HL-60 (cell line): ENCODE measurements around the gene CXXC5.
"Not testable (repeated sequence)": the region's sequence is repeated elsewhere in the genome, so short reads cannot be mapped to it uniquely, and the experiment has no call there.

Experiments used
- DNase-seq, 2 experiments: peaks; one replicate each; pipeline ENCODE4 v3.0.0-alpha.2; 2010 to 2020; ENCODE audit warnings: low read depth in 1 of 2, low spot score in 1 of 2
- H3K27ac ChIP-seq: fragments of 250-450 bp; sonication (Bioruptor Pico); replicated peaks from 2 replicates; pipeline ENCODE4 v1.5.1; 2020; ENCODE audit warnings: mild to moderate bottlenecking, moderate library complexity
- H3K27me3 ChIP-seq: fragments of 250-450 bp; sonication (Bioruptor Pico); 2 replicates; pipeline ENCODE4 v1.5.1; 2021; ENCODE audit warnings: mild to moderate bottlenecking, moderate library complexity; ENCODE audit not compliant: insufficient read depth, poor library complexity, severe bottlenecking
- H3K4me3 ChIP-seq: replicated peaks from 2 replicates; pipeline ENCODE4 v1.5.1; 2011; ENCODE audit warnings: mild to moderate bottlenecking, control low read depth, low read length; ENCODE audit not compliant: insufficient read depth
- CTCF ChIP-seq: IDR thresholded peaks from one replicate; pipeline ENCODE4 v1.5.1; 2011; ENCODE audit warnings: low read length, control low read depth, inconsistent platforms; ENCODE audit not compliant: insufficient read depth
- GABPA ChIP-seq: IDR thresholded peaks from 2 replicates; pipeline ENCODE4 v1.6.1; 2012; ENCODE audit warnings: low read depth
- POLR2AphosphoS5 ChIP-seq: IDR thresholded peaks from 2 replicates; pipeline ENCODE4 v1.6.1; 2012; ENCODE audit warnings: low read depth
- REST ChIP-seq: IDR thresholded peaks from 2 replicates; pipeline ENCODE4 v1.6.1; 2012; ENCODE audit warnings: low read depth; ENCODE audit not compliant: insufficient replicate concordance
- SPI1 ChIP-seq: IDR thresholded peaks from 2 replicates; pipeline ENCODE4 v1.6.1; 2012; ENCODE audit warnings: low read depth, mild to moderate bottlenecking, borderline replicate concordance

The CXXC5 gene

GRCh38 chr5:139605887-139606286 lies 42.3 kb upstream of the CXXC5 start:
- H3K27me3 ChIP-seq = no peaks in the 10 kb centered on the region
- H3K4me3 ChIP-seq = no peak overlapping the region
- no peak overlapping the region for H3K27ac ChIP-seq
- TF ChIP-seq POLR2AphosphoS5 = no peak
- TF ChIP-seq GABPA = no peak
- TF ChIP-seq CTCF = no peak
- no peak for TF ChIP-seq REST
- TF ChIP-seq SPI1 = no peak
- DNase-seq = no peak

GRCh38 chr5:139611703-139612584 lies 36.2 kb upstream of the CXXC5 start:
- no peak overlapping the region for H3K27ac ChIP-seq
- DNase-seq = no peak
- TF ChIP-seq REST (no peak), CTCF (no peak), SPI1 (no peak), POLR2AphosphoS5 (no peak), GABPA (no peak)
- no peaks in the 10 kb centered on the region for H3K27me3 ChIP-seq
- no peak overlapping the region for H3K4me3 ChIP-seq

- Histone ChIP-seq H3K4me3 (no peak overlapping the region), H3K27me3 (no peaks in the 10 kb centered on the region), H3K27ac (no peak overlapping the region)
- no peak for DNase-seq
- TF ChIP-seq SPI1 = no peak
These were observed 28.3 kb upstream of the CXXC5 start for GRCh38 chr5:139619861-139620260.

- not testable (repeated sequence) for H3K27me3 ChIP-seq, H3K4me3 ChIP-seq, H3K27ac ChIP-seq, DNase-seq
These were observed 22.8 kb upstream of the CXXC5 start for GRCh38 chr5:139625398-139625797.

GRCh38 chr5:139630855-139631254 lies 17.3 kb upstream of the CXXC5 start:
- no peak overlapping the region for H3K27ac ChIP-seq
- DNase-seq = no peak

More at GRCh38 chr5:139630855-139631254, 17.3 kb upstream of the CXXC5 start:
- Histone ChIP-seq H3K27me3 (no peaks in the 10 kb centered on the region), H3K4me3 (no peak overlapping the region)
- TF ChIP-seq POLR2AphosphoS5 (no peak), GABPA (no peak), SPI1 (no peak), CTCF (no peak), REST (no peak)
